ENCODE results near the gene NUDT15. TPM values are rescaled to one million over a fixed set of nuclear protein-coding genes. Genes with fewer than 3 reads are reported as not detected.
A peak's percentile ranks its signal among the peaks of the same experiment; 100 is the strongest.
"Not testable (repeated sequence)": the region's sequence is repeated elsewhere in the genome, so short reads cannot be mapped to it uniquely, and the experiment has no call there.

The NUDT15 gene
- polyA plus RNA-seq, 1 of the 3 experiments (the other 2 are of a cell fraction): 11.9 TPM

- no peak for TF ChIP-seq REST (IDR thresholded peaks at IDR 0.05; ENCODE audit: low read depth, low read length)
- peak; percentile 68 for TF ChIP-seq MXI1 (IDR thresholded peaks at IDR 0.05; ENCODE audit: low read depth, low read length)
- TF ChIP-seq ELF1 (IDR thresholded peaks at IDR 0.05): no peak
- TF ChIP-seq EZH2phosphoT487 (IDR thresholded peaks at IDR 0.05; ENCODE audit: borderline replicate concordance, low read depth): no peak
- no peak for TF ChIP-seq IRF3 (IDR thresholded peaks at IDR 0.05; ENCODE audit: low read depth, low read length)
- TF ChIP-seq CHD2 (IDR thresholded peaks at IDR 0.05; ENCODE audit: low read length, partially characterized antibody): peak; percentile 28
- peak; percentile 85 for TF ChIP-seq POLR2AphosphoS5 (IDR thresholded peaks at IDR 0.05; ENCODE audit: low read depth, low read length)
Measured at GRCh38 chr13:48001114-48001881, 36.2 kb upstream of the NUDT15 start, which contains the start of gene SUCLA2 (continued).

GRCh38 chr13:48001999-48002398, 35.5 kb upstream of the NUDT15 start:
- H3K4me2 ChIP-seq; H3K4me1 ChIP-seq (ENCODE audit: control insufficient read depth in 1 of 2, insufficient read depth in 2 of 2, low read depth in 1 of 2, low read length in 1 of 2); H3F3A ChIP-seq (replicated peaks; ENCODE audit: insufficient read depth); H3K27ac ChIP-seq (ENCODE audit: low read depth in 2 of 2, low read length in 1 of 2); H3K4me3 ChIP-seq (ENCODE audit: low read depth in 2 of 2, low read length in 1 of 2); H3K9me2 ChIP-seq; H3K9me3 ChIP-seq; H4K20me1 ChIP-seq (ENCODE audit: insufficient read depth); POLR2A ChIA-PET; H3K9ac ChIP-seq; DNase-seq; H2AFZ ChIP-seq (ENCODE audit: low read depth); H3K27me3 ChIP-seq (ENCODE audit: insufficient read depth): not testable (repeated sequence)
- Histone ChIP-seq H3K36me3 (replicated peaks in 1 of 2; ENCODE audit: control insufficient read depth in 1 of 2, insufficient read depth in 2 of 2, low read length in 1 of 2) (peaks cover 9 to 11% of the 10 kb centered on the region in 2 experiments), H3K79me2 (ENCODE audit: insufficient read depth) (peaks cover 41% of the 10 kb centered on the region)
- WGBS (ENCODE audit: low lambda C conversion rate): 100% methylated on average over 3 of the region's 5 CpGs
- CTCF ChIA-PET: interaction anchor here (0.9 kb wide), 1 partner anchor 10 kb away, joined by 3 read pairs; no protein-coding TSS in a partner anchor

- H3K4me2 ChIP-seq: no peak overlapping the region
- H3K4me1 ChIP-seq (ENCODE audit: control insufficient read depth in 1 of 2, insufficient read depth in 2 of 2, low read depth in 1 of 2, low read length in 1 of 2): peaks cover 4 to 8% of the 10 kb centered on the region in 2 experiments
- no peaks in the 10 kb centered on the region for H3K27me3 ChIP-seq (ENCODE audit: insufficient read depth)
- H3K4me3 ChIP-seq (ENCODE audit: low read depth in 2 of 2, low read length in 1 of 2): no peak overlapping the region
- no peak for DNase-seq
- H4K20me1 ChIP-seq (ENCODE audit: insufficient read depth): no peaks in the 10 kb centered on the region
- H3K27ac ChIP-seq (ENCODE audit: low read depth in 2 of 2, low read length in 1 of 2): no peak overlapping the region
- no peaks in the 10 kb centered on the region for H3K9me2 ChIP-seq
- ChIA-PET POLR2A (no interaction called here), CTCF (no interaction called here)
- peaks cover 19% of the 10 kb centered on the region for H3K79me2 ChIP-seq (ENCODE audit: insufficient read depth)
- H3K36me3 ChIP-seq (replicated peaks in 1 of 2; ENCODE audit: control insufficient read depth in 1 of 2, insufficient read depth in 2 of 2, low read length in 1 of 2): peaks cover 0 to 3% of the 10 kb centered on the region in 2 experiments
- H3K9ac ChIP-seq: no peak overlapping the region
- H3F3A ChIP-seq (replicated peaks; ENCODE audit: insufficient read depth): no peaks in the 10 kb centered on the region
- 96% methylated on average over 2 of the region's 2 CpGs for WGBS (ENCODE audit: low lambda C conversion rate)
- no peak overlapping the region for H2AFZ ChIP-seq (ENCODE audit: low read depth)
- TF ChIP-seq YY1 (IDR thresholded peaks at IDR 0.05; ENCODE audit: low read depth): no peak
- TF ChIP-seq CTCF (IDR thresholded peaks at IDR 0.05): no peak
- no peak for TF ChIP-seq NFIC (IDR thresholded peaks at IDR 0.05; ENCODE audit: borderline replicate concordance)
- no peak for TF ChIP-seq JUND (IDR thresholded peaks at IDR 0.05)
- TF ChIP-seq MEF2A (IDR thresholded peaks at IDR 0.05; ENCODE audit: borderline replicate concordance, low read depth): no peak
- H3K9me3 ChIP-seq: no peaks in the 10 kb centered on the region
Measured at GRCh38 chr13:48004201-48004600, 33.3 kb upstream of the NUDT15 start.
